T47D (cell line): Measurements from ENCODE around the gene DOCK7.
"Not testable (repeated sequence)": the region's sequence is repeated elsewhere in the genome, so short reads cannot be mapped to it uniquely, and the experiment has no call there.

Experiments
- DNase-seq, 2 experiments: peaks; one replicate each; pipeline versions ENCODE4 v3.0.0 to v3.0.0-alpha.2; 2011 to 2012; ENCODE audit warnings: low read depth in 1 of 2, low spot score in 1 of 2
- JUND ChIP-seq: IDR thresholded peaks from 2 replicates; pipeline ENCODE4 v1.6.1; 2012; ENCODE audit warnings: low read depth
- in situ Hi-C: cut with HindIII; loops from 2 replicates; pipeline ENCODE4 v1.10.0; 2016; ENCODE audit warnings: low sequenced_read_pairs, low pct_unique_long_range_greater_than_20kb

DOCK7 gene, protein sequence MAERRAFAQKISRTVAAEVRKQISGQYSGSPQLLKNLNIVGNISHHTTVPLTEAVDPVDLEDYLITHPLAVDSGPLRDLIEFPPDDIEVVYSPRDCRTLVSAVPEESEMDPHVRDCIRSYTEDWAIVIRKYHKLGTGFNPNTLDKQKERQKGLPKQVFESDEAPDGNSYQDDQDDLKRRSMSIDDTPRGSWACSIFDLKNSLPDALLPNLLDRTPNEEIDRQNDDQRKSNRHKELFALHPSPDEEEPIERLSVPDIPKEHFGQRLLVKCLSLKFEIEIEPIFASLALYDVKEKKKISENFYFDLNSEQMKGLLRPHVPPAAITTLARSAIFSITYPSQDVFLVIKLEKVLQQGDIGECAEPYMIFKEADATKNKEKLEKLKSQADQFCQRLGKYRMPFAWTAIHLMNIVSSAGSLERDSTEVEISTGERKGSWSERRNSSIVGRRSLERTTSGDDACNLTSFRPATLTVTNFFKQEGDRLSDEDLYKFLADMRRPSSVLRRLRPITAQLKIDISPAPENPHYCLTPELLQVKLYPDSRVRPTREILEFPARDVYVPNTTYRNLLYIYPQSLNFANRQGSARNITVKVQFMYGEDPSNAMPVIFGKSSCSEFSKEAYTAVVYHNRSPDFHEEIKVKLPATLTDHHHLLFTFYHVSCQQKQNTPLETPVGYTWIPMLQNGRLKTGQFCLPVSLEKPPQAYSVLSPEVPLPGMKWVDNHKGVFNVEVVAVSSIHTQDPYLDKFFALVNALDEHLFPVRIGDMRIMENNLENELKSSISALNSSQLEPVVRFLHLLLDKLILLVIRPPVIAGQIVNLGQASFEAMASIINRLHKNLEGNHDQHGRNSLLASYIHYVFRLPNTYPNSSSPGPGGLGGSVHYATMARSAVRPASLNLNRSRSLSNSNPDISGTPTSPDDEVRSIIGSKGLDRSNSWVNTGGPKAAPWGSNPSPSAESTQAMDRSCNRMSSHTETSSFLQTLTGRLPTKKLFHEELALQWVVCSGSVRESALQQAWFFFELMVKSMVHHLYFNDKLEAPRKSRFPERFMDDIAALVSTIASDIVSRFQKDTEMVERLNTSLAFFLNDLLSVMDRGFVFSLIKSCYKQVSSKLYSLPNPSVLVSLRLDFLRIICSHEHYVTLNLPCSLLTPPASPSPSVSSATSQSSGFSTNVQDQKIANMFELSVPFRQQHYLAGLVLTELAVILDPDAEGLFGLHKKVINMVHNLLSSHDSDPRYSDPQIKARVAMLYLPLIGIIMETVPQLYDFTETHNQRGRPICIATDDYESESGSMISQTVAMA (N-terminal part only)

DNA sequence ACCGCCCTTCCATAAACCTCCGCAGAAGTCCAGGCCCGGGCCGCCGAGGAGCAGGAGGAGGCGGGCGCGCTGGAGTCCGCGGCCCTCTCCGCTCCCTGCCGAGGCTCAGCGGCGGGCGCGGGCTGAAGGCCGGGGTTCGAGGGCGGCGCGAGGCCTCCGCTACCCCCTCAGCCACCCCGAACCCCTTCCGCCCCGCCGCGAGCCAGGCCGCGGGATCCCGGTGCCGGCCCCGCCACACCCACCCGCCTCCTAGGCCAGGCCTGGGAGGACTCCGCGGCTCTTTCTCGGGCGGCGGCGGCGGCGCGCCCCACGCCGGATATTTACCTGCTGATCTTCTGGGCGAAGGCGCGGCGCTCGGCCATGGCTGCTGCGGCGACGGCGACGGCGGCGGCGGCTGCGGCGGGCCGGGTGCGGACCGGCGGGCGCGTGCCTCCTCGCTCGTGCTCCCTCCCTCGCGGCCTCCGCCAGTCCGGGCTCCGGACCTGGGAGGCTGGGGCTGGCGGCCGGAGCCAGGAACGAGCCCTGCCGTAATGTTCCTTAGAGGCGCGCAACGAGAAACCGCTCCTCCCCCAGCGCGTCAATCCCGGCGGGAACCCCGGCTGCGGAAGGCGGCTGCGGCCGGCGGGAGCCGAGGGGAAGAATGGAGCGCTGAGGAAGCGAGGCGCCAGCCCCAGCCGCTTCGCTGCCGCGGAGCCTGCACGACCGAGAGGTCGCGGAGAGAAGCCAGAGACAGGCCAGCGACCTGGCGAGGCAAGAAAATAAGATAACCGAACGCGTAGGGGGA is at the start of gene DOCK7:
Gene DOCK7, minus strand, starts transcription at position 484 of the 784 bp plus-strand sequence. Its CDS starts 122 bp downstream, at position 362.
- in situ Hi-C loops = no loop called here
- DNase-seq = peak; percentile 53 to 80
- TF ChIP-seq JUND = no peak

- no peak for DNase-seq
- in situ Hi-C loops = no loop called here
- no peak for TF ChIP-seq JUND
Observed at GRCh38 chr1:62735491-62736171, 47.4 kb upstream of the DOCK7 start.

DNA sequence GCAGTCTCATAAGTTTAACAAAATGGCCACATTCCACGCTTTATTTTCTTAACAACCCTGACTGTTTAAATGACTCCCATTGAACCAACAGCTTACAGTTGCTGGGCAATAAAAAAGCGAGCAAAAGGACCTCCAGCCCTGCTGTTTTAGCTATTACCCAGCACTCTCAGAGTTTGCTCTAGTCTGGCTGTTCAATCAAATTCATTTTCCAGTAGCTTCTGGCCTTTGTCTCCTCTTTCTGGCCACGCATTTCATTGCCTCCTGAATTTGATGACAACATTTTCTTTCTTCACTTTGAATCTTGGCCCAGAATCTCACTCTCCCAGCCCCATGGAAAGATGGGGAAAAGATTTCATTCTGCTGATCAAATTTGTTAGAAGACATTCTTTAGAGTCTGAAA is 44.1 kb upstream of the DOCK7 start:
- DNase-seq = no peak
- in situ Hi-C loops = no loop called here
- TF ChIP-seq JUND = no peak

DNA sequence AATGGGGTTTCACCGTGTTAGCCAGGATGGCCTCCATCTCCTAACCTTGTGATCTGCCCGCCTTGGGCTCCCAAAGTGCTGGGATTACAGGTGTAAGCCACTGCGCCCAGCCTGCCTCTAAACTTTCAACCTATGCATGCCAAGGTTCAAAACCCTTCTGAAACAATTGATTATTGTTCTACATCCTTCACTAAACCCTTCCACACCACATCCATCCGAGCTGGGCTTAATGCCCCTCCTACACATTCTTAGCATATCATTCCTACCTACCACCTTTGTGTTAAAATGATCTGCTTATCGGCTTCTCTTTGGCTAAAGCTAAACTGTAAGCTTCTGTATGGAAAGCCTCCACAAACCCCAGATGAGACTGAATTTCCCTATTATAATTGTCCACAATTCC is 40.8 kb upstream of the DOCK7 start:
- no peak for TF ChIP-seq JUND
- in situ Hi-C loops = no loop called here

DNA sequence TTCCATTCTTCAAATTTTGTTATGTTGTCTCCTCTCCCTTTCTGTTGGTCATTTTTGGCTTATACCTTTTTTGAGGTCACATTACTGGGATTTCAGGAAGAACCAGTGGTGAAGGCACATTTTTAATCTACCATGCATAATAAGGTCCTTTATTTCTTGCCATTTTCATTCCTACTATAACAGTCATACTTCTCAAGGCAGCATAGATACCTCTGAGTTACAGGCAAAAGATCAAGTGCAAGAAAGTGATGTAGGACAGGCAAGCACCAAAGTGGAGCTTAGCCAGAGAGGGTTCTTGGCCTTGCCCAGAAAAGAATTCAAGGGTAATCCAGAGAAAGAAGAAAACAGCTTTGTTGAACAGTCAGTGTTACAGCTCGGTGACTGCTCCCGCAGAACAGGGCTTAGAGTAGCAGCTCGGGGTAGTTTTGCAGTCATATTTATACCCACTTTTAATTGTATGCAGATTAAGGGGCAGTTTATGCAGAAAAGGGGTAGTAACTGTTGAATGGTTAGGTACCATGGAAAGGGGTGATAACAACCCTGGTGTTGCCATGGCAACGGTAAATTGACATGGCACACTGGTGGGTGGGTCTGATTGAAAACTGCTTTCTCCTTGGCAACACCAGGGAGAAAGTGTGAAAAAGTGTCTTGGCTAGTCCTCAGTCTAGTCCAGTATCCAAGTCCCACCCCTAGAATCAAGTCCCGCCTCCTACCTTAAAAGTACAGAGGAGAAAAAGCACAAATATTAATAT is 39.6 kb upstream of the DOCK7 start:
- no peak for TF ChIP-seq JUND
- in situ Hi-C loops = no loop called here
- no peak for DNase-seq

More for the DNA sequence above, 40.8 kb upstream of the DOCK7 start:
- DNase-seq = no peak

DNA sequence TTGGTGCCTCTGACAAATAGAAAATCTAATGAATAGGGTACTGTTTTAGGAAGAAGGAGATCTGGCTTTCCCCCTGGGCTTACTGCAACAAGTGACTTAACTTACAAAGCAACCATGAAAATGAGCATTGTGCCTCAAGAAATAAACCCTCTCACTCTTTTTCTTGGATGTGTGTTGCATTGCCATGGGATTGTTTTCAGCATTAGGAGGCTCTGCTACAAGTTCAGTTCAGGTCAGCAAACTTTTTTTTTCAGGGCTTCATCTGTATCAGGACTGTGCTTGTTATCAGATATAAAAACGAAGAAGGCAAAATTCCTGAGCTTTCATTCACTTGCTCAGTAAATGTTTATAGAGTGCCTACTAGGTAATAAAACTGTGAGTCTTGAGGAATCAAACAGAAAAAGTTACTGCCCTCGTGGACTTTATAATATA is 37.8 kb upstream of the DOCK7 start:
- in situ Hi-C loops = no loop called here

GRCh38 chr1:62725255-62725654 is 37.1 kb upstream of the DOCK7 start:
- TF ChIP-seq JUND = no peak
- in situ Hi-C loops = no loop called here
- no peak for DNase-seq

More for the DNA sequence above, 37.8 kb upstream of the DOCK7 start:
- DNase-seq = no peak
- no peak for TF ChIP-seq JUND

- in situ Hi-C loops = no loop called here
- no peak for TF ChIP-seq JUND
- no peak for DNase-seq
Observed at GRCh38 chr1:62724430-62724829, 36.2 kb upstream of the DOCK7 start.

DNA sequence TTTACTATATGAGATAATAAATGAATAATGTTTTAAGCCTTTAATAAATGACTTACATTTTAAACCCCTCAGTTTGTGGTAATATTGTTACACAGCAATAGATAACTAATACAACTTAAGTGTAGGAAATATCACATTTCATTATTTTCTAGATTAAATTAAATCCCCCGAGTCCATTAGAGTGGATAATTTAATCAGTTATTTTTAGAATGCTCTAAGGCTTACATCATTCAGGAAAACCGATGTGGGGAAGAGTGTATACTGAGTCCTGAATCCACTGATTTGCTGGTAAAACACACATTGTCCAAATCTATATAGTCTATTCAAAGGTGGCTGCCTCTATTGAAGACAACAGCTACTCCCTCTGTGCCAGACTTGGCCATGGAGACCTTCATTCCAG is 35.7 kb upstream of the DOCK7 start:
- TF ChIP-seq JUND = no peak
- DNase-seq = no peak
- in situ Hi-C loops = no loop called here

GRCh38 chr1:62722796-62723195 is 34.6 kb upstream of the DOCK7 start:
- DNase-seq = no peak
- in situ Hi-C loops = no loop called here
- no peak for TF ChIP-seq JUND

DNA sequence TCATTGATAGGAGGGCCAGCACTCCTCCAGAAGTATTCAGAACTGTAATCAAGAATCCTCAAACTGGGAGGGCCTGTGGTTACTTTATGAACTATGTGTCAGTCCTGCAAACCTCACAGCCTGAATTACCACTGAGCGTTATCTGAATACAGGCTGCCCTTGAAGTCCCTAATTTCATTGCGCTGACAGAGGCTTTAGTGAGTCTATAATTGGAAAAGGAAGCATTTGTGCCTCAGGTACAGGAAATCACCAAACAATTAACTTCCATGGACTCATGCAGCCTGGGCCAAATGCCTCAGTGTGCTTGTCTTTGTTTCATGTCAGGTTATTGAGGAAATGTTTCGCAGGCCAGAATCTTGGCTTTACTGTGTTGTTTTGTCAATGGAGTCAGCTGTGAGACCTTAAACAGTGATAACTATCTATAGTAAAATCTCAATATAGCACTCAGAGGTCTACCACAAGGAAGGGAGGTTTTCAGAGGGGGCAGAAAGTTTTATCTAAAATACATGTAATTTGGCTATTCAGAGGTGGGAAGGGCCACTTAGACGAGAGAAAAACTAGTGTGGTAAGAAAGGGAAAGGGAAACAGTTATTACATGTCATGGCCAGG is 32.9 kb upstream of the DOCK7 start:
- TF ChIP-seq JUND = no peak
- in situ Hi-C loops = no loop called here
- DNase-seq = no peak

DNA sequence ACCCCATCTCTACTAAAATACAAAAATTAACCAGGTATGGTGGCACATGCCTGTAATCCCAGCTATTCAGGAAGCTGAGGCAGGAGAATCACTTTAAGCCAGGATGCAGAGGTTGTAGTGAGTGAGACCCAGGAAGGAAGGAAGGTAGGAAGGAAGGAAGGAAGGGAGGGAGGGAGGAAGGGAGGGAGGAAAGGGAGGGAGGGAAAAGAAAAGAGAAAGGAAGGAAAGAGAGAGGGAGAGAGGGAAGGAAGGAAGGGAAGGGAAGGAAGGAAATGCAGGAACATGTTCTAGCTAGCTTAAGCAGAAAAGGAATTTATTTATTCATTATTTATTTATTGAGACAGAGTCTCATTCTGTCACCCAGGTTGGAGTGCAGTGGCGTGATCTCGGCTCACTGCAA is 30.2 kb upstream of the DOCK7 start:
- DNase-seq, in situ Hi-C loops: not testable (repeated sequence)
